TTC549 (cell line): ENCODE measurements around the gene SERINC4.

ENCODE experiments used
- FAIRE-seq: peaks from 2 replicates; lab custom pipeline; 2012; peaks lifted over from hg19 to GRCh38; lab: Jason Lieb, UNC

SERINC4 gene

DNA sequence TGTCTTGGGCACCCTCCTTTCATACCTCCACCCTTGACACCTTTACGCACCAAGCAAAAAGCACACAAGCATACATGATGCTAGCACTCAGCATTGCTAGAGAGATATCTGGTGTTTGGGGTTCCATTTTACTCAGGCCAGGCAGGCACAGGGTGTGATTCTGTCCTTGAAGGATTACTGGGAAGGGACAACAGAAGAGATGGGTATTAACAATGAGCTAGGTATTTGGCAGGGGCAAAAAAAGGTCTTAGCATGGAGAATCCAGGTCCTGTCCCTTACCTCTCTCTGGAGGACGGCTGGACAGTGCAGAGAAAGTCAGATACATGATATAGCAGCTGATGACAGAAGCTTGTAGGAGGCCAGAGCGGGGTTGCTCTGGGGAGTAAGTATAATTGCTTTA lies 3.5 kb downstream of the SERINC4 start:
- FAIRE-seq: no peak

DNA sequence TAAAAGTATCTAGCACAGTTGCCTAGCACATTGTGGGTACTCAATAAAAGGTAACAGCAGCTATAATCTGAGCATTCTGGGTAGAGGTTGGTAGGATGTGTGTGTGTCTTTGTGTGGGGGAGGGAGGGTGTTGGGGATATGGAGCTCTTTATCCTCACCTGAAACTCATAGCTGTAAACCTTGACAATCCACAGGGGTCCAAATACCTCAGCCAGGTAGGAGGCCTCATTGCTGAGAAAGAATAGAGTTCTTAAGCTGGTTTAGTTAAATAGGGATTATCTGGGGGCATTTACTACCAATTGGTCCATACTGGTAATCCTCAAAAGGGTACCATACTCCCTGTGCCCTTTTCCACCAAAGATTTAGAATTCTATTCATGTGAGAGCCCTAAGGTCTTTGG lies 4.0 kb downstream of the SERINC4 start:
- FAIRE-seq: no peak

DNA sequence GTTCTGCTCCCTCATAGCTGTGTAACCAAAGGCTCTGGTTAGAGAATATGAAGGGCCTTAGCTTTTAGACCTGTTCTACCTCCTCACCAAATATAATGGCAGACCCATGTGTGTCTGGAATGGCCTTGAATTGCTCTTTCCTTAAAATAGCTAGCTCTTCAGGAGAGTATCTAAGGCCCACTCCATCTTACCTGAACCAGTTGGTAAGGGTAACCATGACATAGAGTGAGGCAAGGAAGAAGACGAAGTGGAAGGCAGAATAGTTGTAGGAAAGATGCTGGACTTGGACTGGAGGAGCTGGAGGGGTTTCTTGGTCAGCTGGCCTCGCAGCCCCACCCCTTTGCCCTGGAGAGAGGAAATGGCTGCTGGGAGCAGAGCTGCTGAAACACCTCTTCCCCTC lies 4.8 kb downstream of the SERINC4 start:
- no peak for FAIRE-seq

DNA sequence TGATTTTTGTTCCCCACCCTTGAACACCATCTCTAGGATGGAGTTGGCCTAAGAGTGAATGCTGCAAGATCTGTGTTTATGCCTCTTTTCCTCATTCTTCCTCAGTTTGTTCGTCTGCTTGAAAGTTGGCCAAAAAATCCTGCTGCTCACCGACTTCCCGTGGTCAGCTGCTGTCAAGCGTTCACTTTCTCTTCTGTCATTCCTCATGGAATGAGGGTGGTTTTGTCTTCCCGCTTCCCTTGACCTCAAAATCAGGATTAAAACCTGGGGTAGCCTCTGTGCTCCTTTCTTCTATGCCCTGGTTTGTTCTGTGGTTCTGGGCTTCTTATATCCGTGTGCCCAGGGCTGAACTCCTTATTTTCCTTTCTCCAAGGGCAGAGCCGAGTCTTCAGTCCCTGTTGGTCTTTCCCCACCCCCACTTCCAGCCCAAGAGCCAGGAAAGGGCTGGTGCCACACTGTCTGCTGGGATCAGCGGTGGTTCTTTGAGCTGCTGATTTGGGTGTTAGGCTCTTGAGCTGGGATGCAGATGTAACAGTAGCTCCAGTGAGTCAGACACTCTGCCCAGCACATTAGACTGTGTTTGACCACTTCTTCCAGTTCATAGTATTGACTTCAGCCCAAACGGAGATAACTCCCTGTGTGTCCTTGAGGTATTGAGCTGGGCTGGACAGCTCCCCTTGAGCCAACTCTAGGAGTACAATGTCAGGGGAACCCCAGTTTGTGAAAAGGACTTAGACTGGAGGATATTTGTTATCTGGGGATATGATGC lies 5.6 kb downstream of the SERINC4 start:
- no peak for FAIRE-seq

DNA sequence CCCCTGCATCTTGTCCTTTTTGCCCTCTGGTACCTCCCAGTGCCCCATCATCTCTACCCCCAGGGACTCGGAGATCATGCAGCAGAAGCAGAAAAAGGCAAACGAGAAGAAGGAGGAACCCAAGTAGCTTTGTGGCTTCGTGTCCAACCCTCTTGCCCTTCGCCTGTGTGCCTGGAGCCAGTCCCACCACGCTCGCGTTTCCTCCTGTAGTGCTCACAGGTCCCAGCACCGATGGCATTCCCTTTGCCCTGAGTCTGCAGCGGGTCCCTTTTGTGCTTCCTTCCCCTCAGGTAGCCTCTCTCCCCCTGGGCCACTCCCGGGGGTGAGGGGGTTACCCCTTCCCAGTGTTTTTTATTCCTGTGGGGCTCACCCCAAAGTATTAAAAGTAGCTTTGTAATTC lies 6.4 kb downstream of the SERINC4 start:
- no peak for FAIRE-seq

DNA sequence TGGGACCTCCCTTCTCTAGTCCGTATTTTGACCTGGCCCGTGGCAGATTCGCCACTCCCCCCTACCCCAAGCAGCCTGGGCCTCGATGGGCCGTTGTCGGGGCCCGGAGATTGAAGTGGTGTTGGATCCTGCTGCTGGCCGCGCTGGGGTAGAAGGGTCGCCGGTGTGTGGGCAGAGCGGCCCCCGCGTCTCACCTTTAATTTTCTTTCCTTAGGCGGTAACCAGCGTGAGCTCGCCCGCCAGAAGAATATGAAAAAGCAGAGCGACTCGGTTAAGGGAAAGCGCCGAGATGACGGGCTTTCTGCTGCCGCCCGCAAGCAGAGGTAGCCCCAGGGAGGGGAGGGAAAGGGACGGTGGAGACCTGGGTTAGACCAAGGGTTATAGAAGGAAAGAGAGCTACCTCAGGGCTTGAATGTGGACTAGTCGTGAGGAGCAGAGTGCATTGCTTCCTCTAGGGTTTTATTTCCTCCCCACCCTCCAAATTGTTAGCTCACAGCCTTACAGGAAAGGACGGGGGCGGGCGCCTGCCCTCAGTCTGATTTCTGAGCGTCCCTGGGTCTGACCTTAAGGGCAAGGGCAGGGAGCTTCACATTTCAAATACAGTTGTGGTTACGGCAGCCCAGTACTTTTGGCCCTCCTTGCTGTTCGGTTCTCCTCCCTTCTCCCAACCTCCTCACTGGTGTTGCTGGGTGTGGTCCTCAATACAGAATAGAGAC lies 7.1 kb downstream of the SERINC4 start:
- FAIRE-seq: no peak

DNA sequence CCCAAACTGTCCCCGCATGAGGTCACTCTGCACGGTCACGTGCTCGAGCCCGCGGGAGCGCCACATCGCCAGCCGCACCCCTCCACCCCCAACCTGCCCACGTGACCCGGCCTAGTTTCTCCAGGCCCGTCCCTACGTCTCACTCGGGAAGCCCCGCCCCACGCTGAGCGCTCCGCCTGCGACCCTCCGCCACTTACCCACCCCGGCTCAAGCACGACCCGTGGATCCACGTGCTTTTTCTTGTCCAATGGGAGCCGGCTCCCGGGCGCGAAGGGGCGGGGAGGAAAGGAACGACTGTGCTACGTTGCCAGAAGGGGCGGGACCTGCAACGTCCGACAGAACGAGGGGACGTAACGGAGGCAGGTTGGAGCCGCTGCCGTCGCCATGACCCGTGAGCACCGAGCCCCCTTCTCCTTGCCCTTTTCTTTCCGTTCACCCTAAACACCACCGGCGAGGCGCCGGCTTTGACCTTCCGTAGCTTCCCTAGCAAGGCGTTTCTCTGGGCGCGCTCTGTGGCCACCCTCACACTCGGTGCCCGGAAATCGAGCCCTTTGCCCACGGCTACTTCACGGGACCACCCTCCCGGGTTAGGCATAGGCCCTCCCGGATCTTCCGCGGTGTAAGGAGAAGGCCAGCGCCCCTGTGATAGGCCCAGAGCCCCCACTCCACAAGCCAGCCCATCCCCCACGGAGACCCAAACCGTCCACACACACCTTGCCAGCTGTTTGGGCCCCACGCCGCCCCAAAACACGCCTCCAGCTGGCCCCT lies 7.8 kb downstream of the SERINC4 start, which contains the start of gene SERF2:
SERF2 (plus strand) TSS at position 328 of the 768 bp plus-strand sequence; CDS start at position 385, 57 bp downstream.
- FAIRE-seq: peak; percentile 76

DNA sequence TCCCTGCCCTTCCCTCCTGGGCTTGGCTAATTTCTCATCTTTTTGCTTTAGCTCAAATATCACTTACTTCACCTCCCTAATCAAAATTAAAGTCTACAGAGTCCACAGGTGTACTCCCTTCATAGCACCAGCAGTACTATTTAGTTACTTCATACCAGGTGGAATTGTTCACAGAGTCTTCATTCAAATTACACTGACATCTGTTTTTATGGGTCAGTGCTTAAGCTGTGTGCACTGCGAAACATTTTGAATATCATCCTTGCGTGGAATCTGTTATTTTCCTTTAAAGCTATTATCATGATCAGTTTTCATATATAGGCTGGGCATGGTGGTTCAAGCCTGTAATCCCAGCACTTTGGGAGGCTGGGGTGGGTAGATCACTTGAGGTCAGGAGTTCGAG lies 10.6 kb downstream of the SERINC4 start:
- FAIRE-seq: no peak

DNA sequence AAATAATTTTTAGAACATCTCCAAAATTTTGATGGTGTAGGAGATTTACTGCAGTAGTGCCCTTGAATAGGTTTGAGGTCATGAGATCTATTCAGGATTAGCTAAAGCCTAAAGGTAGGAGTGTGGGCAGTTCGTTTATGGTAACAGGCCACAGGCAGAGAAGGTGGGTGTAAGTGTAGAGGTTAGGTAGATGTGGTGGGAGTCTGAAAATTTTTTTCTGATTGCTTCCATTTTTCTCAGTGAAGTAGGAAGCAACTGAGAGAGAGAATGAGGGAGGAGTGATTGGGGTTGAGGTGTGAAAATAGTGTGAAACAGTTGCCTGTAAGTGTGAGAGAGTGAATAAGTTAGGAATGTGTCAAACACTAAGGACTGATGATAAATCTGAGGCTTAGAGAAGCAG lies 21.0 kb downstream of the SERINC4 start:
- no peak for FAIRE-seq

DNA sequence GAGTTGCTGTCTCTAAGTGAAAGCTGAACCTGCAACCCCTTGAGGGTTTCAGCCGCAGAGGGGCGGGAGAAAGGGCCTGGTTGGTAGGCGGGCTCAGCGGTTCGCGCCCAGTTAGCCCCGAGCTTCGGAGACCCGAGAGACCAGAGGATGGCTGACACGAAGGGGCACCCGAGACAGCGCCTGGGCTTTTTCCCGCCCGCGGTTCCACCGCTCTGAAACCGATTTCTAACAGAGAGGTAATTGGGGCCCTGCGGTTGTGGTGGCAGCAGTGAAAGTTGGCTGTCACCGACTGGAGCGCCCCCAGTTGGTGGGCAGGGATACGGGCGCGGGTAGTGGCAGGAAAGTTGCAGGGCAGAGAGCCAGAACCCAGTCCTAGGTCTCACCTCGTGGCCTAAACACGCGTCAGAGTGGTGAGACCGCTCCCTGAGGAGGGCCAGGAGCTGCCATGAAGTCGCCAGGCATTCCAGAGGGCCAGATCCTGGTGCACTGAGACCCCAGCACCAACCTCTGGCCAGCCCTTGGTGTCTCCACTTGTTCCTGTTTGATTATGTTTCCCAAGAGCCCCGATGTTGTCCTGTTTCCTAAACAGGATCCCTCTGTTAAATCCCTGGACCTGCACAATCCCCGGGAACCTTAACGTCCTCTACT lies 22.6 kb downstream of the SERINC4 start:
- FAIRE-seq: no peak

DNA sequence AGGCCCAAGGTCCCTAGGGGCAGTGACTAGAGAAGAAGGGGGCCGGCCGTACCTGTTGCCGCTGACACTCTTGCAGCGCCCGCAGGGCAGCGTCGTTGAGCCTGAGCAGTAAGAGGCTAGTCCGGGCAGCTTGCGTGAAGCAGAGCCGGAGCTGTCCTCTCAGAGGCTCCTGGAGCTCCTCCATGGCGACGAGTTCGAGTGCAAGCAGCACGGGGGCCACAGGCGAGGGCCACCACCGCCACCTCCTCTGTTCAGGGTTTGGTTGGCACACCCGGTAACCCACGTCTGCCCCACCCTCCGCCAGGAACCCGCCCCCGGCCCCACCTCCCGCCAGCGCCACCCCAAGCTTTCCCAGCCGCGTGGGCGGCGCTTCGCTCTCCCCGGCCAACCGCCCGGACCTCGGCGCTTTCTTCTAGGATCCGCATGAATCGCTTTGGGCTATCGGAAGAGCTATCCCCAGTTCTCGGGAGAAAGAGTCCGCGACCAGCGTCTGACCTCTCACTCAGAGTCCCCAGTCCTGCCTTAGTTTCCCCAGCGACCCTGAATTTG lies 23.2 kb downstream of the SERINC4 start, which contains the start of gene ELL3:
ELL3 (minus strand) TSS at position 249 of the 549 bp plus-strand sequence; CDS start at position 184, 65 bp downstream.
- FAIRE-seq: no peak

DNA sequence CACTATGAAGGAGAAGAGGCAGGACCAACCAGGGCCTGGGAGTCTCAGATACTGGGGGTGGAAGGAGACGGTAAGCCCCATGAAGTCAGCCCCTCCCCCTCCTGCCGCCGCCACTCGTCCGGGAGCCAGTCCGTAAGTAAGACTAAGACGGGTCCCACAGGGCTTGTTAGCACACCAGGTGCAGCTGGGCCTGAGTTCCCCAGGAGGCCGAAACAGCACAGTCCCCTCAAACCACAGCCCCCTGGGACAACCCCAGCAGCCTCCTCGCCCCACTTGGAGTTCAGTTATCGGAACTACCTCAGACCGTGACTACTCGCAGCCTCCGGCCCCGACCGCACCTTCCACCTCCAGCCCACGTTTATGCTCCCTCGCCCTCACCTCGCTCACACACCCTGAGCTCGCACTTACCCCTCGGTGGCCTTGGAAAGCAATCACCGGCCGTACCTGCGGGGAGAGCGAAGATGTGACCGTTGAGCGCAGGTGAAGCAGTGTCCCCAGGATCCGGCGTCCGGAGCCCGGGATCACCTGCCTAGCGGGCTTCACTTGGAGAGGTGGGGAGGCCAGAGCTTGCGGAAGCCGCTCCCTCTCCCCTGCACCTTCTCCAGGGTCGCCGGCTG lies 23.8 kb downstream of the SERINC4 start:
- FAIRE-seq: no peak

DNA sequence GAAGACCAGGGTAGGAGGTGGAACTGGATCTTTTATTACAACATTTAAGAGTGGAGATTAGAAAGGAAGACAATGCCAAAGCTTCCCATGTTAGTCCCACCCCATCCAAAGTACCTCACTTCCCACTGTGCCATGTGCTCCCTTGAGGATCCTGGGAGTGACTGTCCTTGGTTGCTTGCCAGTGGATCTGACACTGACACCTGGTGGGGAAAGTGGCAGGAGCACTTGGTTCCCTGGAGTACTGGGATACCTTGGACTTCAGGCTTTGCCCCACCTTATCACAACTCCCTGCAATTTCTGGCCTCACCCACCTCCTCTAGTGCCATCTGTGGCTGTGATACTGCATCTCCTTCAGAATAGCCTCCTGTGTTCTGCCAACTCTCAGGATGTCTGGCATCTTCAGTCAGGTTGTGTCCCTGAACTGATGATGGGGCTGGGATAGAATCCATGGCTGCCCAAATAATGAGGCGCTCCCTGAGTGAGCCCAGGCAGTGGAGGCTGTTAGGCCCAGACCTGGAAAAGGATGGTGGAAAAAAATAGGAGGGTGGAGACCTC lies 24.5 kb downstream of the SERINC4 start:
- no peak for FAIRE-seq

DNA sequence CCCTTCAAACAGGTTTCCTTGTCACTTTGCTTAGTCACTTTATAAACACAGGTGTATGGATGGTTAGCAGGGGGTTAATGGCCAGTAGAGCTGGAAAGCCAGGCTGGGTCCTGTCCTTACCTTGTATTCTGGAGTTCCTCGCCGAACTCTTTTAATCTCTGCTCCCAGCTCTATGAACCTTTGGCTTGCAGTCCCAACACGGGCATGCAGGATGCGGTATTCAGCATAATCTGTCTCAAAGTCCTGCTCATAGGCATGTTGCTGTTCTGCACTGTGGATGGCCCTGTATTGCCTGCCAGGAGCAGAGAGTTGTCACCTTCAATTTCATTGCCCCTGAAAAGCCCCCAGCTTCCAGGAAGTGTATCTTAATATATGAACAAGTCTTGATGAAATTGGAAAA lies 26.0 kb downstream of the SERINC4 start:
- FAIRE-seq: no peak

DNA sequence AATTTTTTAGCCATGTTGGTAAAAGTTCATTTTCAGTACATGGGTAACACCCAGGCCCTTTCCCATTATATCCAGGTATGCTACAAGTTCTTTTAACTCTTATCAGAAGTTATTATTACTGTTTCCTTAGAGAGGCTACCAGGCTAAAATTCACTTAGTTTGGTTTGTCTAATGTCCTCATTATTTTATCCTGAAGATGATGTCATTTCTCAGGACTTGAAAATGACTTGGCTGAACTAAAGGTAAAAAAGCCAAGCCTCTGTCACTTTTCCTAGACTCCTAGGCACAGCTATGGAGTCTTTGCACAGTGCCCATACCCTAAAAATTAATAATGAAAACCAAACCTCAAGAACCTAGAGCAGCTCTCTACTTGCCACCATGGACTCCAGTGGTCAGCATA lies 27.4 kb downstream of the SERINC4 start:
- FAIRE-seq: no peak

DNA sequence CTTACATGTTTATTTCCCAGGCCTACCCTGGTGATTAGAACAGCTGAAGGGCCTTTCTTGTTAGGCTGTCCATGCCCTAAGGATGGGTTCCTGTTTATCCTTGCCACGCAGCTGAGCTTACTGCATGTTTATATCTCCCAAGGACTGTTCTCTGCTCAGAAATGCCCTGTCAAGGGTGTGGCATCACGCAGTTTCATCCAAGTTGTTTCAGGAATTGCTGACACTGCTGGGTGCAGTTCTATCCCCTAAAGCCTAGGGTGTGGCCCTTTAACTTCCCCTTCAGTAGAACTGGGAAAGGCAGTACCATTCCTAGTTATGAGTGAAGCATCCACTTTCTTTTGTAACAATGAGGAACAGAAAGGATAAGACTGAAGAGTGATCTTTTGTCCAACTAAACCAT lies 28.2 kb downstream of the SERINC4 start:
- no peak for FAIRE-seq

DNA sequence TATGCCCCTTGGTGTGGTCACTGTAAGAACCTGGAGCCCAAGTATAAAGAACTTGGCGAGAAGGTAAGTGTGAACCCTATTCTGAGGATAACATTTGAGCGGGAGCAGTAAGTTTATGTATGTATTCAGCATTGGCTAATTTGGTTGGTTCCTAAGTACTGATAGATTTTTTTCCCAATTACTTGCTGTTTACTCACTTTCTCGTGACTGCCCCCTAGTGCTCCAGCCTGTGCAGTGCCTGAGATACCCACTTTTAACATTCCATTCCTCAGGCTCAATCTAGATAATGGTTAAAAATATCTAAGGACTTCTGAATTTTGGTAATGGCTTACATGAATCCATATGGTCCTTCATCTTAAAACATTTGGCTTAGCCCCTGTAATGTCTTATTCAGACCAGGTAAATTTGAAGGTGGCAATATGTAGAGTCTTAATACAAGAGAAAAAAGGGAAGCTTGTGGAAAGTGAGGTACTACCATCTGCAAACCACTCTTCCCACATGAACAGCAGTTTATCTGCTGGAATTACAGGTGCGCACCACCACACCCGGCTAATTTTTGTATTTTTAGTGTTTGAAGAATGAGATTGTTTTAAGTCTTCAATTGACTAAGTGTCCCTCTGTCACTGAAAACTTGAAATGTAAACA lies 30.3 kb downstream of the SERINC4 start:
- peak; percentile 54 for FAIRE-seq

DNA sequence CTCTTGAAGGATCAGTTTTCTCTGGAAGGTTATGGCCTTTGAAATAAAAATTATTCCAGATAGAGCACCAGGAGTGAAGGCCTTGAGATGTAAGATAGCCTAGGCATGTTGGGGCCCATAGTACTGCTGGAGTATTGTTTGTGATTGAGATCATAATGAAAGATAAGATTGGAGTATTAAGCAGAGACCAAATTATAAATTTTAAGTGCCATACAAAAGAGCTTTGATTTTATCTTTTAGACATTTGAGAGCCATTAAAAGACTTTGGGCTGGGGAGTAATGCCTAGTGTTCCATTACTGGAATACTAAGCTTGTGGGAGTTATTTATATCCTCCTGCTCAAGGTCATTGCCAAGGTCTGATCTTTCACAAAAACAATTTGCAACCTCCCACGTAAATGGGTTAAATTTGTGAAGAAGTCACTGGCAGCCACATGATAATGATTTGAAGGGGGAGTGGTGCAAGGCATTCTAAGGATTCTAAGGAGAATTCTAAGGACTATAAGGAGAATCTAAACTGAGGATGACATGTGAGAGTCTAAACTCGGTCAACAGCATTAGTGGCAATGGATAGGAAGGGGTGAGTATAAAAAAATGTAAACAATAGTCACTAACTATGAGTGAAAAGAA lies 36.1 kb downstream of the SERINC4 start:
- FAIRE-seq: no peak

DNA sequence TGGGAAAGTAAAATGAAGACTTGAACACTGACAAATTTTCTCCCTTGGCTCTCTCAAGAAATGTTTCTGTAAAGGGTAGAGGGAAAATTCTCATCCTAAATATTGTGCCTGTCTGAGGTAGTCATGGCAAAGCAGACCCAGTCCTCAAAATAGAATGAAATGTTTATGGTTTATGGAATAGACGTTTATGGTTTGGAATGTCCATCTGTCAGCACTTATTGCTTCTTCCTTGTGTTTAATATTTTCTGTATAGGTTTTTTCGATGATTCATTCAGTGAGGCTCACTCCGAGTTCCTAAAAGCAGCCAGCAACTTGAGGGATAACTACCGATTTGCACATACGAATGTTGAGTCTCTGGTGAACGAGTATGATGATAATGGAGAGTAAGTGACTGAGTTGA lies 37.2 kb downstream of the SERINC4 start:
- FAIRE-seq: no peak

DNA sequence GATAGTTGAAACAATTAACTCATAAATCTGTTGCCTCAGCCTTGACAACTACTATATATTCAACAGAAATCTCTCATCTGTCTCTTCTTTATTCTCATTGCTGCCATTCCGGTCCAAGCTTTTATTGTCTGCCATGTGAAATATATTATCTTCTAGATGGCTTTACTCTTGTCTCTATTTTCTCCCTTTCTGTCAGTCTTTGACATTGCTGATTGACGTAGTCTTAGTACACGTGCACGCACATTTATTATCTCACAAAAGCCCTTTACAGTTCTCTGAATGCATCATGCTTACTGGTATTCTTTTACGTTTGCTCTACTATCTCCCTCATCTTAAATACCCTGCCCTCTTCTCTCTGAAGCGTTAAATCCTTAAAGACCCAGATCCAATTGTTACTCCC lies 48.1 kb downstream of the SERINC4 start:
- FAIRE-seq: no peak
